ENCODE measurements around the gene ARSG. TPM values are rescaled to one million over a fixed set of nuclear protein-coding genes. Genes with fewer than 3 reads are reported as not detected.
"Not testable (repeated sequence)": the region's sequence is repeated elsewhere in the genome, so short reads cannot be mapped to it uniquely, and the experiment has no call there.

Gene ARSG
- total RNA-seq, 2 donors from 2014 or later, result 1.8 to 12.1 TPM

GRCh38 chr17:68365469-68365868 lies 74.2 kb downstream of the ARSG start:
- ATAC-seq (no peak), DNase-seq (ENCODE audit: low spot score in 2 of 2) (no peak)
- H3K9me3 Mint-ChIP-seq, result no peaks in the 10 kb centered on the region
- no peaks in the 10 kb centered on the region for H3K36me3 Mint-ChIP-seq
- H3K27ac Mint-ChIP-seq, result no peak overlapping the region

DNA sequence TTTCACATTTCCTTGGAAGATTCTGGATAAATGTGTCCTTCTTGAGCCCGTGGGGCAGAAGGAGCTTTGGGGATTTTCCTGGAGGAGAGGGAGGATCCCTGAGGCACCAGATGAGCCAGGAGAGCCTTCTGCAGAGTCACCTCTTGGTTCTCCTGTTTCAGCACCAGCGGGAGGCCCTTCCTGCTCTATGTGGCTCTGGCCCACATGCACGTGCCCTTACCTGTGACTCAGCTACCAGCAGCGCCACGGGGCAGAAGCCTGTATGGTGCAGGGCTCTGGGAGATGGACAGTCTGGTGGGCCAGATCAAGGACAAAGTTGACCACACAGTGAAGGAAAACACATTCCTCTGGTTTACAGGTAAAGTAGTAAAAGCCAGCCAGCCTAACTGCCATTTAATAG lies 77.1 kb downstream of the ARSG start:
- Mint-ChIP-seq H3K27ac (no peak overlapping the region), H3K36me3 (no peaks in the 10 kb centered on the region), H3K9me3 (no peaks in the 10 kb centered on the region)
- no peak for DNase-seq (ENCODE audit: low spot score in 2 of 2)
- no peak for ATAC-seq

- Mint-ChIP-seq H3K27ac (no peak overlapping the region), H3K36me3 (no peaks in the 10 kb centered on the region), H3K9me3 (no peaks in the 10 kb centered on the region)
- ATAC-seq (no peak), DNase-seq (ENCODE audit: low spot score in 2 of 2) (no peak)
Measured at GRCh38 chr17:68375566-68375965, 84.3 kb downstream of the ARSG start.

DNA sequence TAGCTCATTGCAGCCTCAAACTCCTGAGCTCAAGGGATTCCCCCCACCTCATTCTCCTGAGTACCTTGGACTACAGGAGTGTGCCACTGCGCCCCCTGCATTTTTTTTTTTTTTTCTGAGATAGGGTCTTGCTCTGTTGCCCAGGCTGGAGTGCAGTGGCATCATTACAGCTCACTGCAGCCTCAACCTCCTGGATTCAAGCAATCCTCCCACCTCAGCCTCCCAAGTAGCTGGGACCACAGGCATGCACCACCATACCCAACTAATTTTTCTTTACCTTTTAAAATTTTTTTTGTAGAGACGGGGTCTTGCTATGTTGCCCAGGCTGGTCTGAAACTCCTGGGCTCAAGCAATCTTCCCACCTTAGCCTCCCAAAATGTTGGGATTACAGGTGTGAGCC lies 84.9 kb downstream of the ARSG start:
- H3K9me3 Mint-ChIP-seq; H3K36me3 Mint-ChIP-seq; ATAC-seq; H3K27ac Mint-ChIP-seq; DNase-seq (ENCODE audit: low spot score in 2 of 2): not testable (repeated sequence)

GRCh38 chr17:68377771-68378267 lies 86.5 kb downstream of the ARSG start:
- ATAC-seq, result no peak
- Mint-ChIP-seq H3K9me3 (no peaks in the 10 kb centered on the region), H3K27ac (peak overlapping the region in 1 of 2 donors; percentile 1), H3K36me3 (no peaks in the 10 kb centered on the region)
- no peak for DNase-seq (ENCODE audit: low spot score in 2 of 2)

- Mint-ChIP-seq H3K27ac (no peak overlapping the region), H3K9me3 (no peaks in the 10 kb centered on the region), H3K36me3 (no peaks in the 10 kb centered on the region)
- ATAC-seq (no peak), DNase-seq (ENCODE audit: low spot score in 2 of 2) (no peak)
Measured at GRCh38 chr17:68378268-68379176, 87.2 kb downstream of the ARSG start.

DNA sequence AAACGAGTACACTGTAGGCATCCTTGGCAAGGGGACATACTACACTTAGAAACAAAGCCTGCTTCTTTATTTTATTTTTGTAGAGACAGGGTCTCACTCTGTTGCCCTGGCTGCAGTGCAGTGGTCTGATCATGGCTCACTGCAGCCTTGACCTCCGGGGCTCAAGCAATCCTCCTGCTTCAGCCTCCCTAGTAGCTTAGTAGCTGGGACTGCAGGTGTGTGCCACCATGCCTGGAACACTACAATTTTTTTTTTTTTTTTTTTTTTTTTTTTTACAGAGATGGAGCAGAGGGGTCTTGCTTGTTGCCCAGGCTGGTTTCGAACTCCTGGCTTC lies 87.8 kb downstream of the ARSG start:
- Mint-ChIP-seq H3K27ac (no peak overlapping the region), H3K9me3 (no peaks in the 10 kb centered on the region), H3K36me3 (no peaks in the 10 kb centered on the region)
- no peak for DNase-seq (ENCODE audit: low spot score in 2 of 2)
- no peak for ATAC-seq

DNA sequence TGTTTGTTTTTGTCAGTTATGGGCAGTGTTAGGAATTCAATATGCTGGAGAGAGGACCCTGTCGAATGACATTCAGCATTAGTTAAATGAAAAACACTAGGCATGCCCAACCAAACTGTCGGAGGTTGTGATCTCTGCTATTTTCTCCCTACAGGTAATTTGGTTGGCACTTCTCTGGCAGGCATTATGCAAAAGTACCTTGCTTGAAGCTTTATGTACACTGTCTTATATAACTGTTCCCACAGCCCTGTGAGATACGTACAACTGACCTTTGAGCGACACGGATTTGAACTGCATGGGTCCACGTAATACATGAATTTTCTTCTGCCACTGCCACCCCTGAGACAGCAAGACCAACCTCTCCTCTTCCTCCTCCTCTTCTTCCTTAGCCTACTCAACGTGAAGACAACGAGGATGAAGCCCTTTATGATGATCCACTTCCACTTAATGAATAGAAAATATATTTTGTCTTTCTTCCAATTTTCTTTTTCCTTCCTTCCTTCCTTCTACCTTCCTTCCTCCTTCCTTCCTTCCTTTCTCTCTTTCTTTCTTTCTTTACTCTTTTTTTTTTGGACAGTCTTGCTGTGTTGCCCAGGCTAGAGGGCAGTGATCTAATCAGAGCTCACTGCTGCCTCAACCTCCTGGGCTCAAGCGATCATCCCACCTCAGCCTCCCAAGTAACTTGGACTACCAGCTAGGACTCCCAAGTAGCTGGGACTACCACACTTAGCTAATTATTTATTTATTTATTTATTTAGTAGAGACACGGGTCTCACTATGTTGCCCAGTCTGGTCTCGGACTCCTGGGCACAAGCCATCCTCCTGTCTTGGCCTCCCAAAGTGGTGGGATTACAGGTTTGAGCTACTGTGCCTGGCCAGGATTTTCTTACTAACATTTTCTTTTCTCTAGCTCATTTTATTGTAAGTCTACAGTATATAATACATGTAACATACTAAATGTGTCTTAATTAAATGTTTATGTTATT lies 88.7 kb downstream of the ARSG start:
- Mint-ChIP-seq H3K9me3 (no peaks in the 10 kb centered on the region), H3K27ac (no peak overlapping the region), H3K36me3 (no peaks in the 10 kb centered on the region)
- ATAC-seq, result no peak
- no peak for DNase-seq (ENCODE audit: low spot score in 2 of 2)

- Mint-ChIP-seq H3K9me3 (no peaks in the 10 kb centered on the region), H3K27ac (no peak overlapping the region), H3K36me3 (no peaks in the 10 kb centered on the region)
- ATAC-seq (peak in 1 of 2 donors; percentile 35), DNase-seq (ENCODE audit: low spot score in 2 of 2) (no peak)
Measured at GRCh38 chr17:68381076-68381900, 90.0 kb downstream of the ARSG start.

DNA sequence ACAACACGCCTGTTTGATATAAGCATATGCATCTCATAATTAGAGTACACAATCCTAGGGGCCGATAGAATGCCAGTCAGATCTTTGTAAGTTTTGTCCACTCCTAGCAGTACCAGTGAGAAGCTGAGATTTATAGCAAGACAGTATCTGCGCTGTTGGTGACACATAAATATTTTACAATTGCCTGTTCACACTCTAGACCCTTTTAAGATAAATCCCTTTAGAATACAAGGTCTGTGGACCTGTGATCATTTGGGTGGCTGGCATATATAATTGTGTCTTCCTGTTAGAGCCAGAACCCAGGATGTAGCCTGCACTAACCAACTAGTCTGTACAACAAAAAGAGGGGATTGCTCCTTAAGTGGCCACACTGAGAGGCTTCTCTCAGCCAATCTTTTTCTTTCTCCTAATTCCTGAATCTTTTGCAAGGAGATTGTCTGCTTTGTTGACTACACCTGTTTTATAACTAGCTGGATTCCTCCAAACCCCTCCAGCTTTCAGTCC lies 91.3 kb downstream of the ARSG start:
- Mint-ChIP-seq H3K27ac (no peak overlapping the region), H3K9me3 (no peaks in the 10 kb centered on the region), H3K36me3 (no peaks in the 10 kb centered on the region)
- no peak for ATAC-seq
- DNase-seq (ENCODE audit: low spot score in 2 of 2), result no peak

- DNase-seq (ENCODE audit: low spot score in 2 of 2), result no peak
Measured at GRCh38 chr17:68383120-68383442, 91.8 kb downstream of the ARSG start.

DNA sequence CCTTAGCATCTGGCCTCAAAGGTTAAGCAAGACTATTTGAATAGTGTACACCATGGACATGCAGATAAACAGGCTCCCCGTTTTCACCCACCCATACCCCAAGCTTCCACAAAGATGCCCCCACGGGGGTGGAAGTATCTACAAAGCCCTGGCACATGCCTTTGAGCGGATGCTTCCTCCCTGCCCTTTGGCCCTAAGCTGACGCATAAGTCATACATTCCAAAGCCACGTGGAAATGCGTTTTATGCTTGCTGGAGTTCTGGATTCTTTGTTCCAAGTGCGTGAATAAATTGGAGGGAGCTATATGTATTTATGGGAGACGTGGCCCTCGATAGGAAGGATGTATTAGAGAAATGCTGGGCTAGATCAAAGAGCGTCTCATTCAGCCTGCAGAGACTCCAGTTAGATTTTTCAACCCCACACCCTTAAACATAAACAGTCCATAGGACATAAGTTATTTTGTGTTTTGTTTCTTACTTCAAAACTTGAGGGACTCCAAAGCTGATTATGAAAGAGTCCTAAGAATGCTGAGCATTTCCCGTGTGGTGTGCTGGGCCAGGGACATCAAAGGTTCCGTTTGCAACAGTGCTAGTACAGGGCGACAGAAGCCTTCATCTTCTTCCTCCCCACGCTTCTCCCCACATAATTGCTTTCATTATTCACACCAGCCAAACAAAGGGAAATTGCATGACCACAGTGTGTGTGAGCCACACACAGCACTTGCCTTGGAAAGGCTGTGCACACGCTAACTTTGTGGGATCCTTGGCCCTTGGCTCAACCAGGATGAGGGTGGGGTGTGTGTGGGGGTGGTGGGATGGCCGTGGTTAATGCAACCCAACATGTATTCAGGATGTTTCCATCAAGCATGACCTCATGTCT lies 92.4 kb downstream of the ARSG start:
- H3K36me3 Mint-ChIP-seq, result no peaks in the 10 kb centered on the region
- no peak for DNase-seq (ENCODE audit: low spot score in 2 of 2)
- no peak overlapping the region for H3K27ac Mint-ChIP-seq
- ATAC-seq, result peak; percentile 67 to 91
- H3K9me3 Mint-ChIP-seq, result no peaks in the 10 kb centered on the region

More at GRCh38 chr17:68383120-68383442, 91.8 kb downstream of the ARSG start:
- no peak for ATAC-seq
- Mint-ChIP-seq H3K27ac (no peak overlapping the region), H3K36me3 (no peaks in the 10 kb centered on the region), H3K9me3 (no peaks in the 10 kb centered on the region)

GRCh38 chr17:68384471-68384870 lies 93.2 kb downstream of the ARSG start:
- no peak for DNase-seq (ENCODE audit: low spot score in 2 of 2)
- no peaks in the 10 kb centered on the region for H3K9me3 Mint-ChIP-seq
- no peak for ATAC-seq
- no peaks in the 10 kb centered on the region for H3K36me3 Mint-ChIP-seq
- no peak overlapping the region for H3K27ac Mint-ChIP-seq

GRCh38 chr17:68384941-68385340 lies 93.6 kb downstream of the ARSG start:
- ATAC-seq, result no peak
- no peak overlapping the region for H3K27ac Mint-ChIP-seq

GRCh38 chr17:68385490-68386215 lies 94.4 kb downstream of the ARSG start:
- H3K27ac Mint-ChIP-seq, result no peak overlapping the region
- DNase-seq (ENCODE audit: low spot score in 2 of 2) (no peak), ATAC-seq (no peak)
- H3K9me3 Mint-ChIP-seq, result no peaks in the 10 kb centered on the region
- no peaks in the 10 kb centered on the region for H3K36me3 Mint-ChIP-seq

More at GRCh38 chr17:68384941-68385340, 93.6 kb downstream of the ARSG start:
- no peaks in the 10 kb centered on the region for H3K36me3 Mint-ChIP-seq
- DNase-seq (ENCODE audit: low spot score in 2 of 2), result no peak
- no peaks in the 10 kb centered on the region for H3K9me3 Mint-ChIP-seq

Measured in activated naive CD4-positive, alpha-beta T cell treated with anti-CD3 and anti-CD28 coated beads, Interleukin-2, amount 50 U/mL, for 72 hours (primary cell).